Prostate gland (tissue), 2 donors: ENCODE results near the gene CCNB1. TPM values are rescaled to one million over a fixed set of nuclear protein-coding genes. Genes with fewer than 3 reads are reported as not detected.
"Not testable (repeated sequence)": the region's sequence is repeated elsewhere in the genome, so short reads cannot be mapped to it uniquely, and the experiment has no call there.

Experiments used
- DNase-seq: peaks from one replicate; pipeline ENCODE4 v3.0.0-alpha.2; 2019; ENCODE audit warnings: low spot score
- H3K27ac ChIP-seq, 2 donors: fragments of 200-600 bp; sonication (generic); 2 replicates each; pipeline ENCODE4 v1.5.1; 2017 to 2019
- H3K27me3 ChIP-seq: fragments of 200-600 bp; sonication (generic); replicated peaks from 2 replicates; pipeline ENCODE4 v1.5.1; 2019; ENCODE audit not compliant: insufficient read depth
- H3K36me3 ChIP-seq, 2 donors: fragments of 200-600 bp; sonication (generic); 1 replicate in 1 of 2; 2 replicates in 1 of 2; pipeline versions ENCODE4 v1.5.1 to v1.8.1; 2017 to 2019
- H3K4me1 ChIP-seq: fragments of 200-600 bp; sonication (generic); replicated peaks from 2 replicates; pipeline ENCODE4 v1.5.1; 2019
- H3K4me3 ChIP-seq, 2 donors: fragments of 200-600 bp; sonication (generic); 2 replicates each; pipeline ENCODE4 v1.5.1; 2017 to 2019
- H3K9me3 ChIP-seq: fragments of 200-600 bp; sonication (generic); 2 replicates; pipeline ENCODE4 v1.5.1; 2017
- POLR2A ChIP-seq: fragments of 450-650 bp; IDR thresholded peaks from one replicate; pipeline ENCODE4 v1.6.1; 2016; ENCODE audit warnings: antibody characterized with exemption, mild to moderate bottlenecking
- POLR2AphosphoS5 ChIP-seq: sonication (generic); formaldehyde crosslinking; IDR thresholded peaks from one replicate; pipeline ENCODE4 v1.6.1; 2017; ENCODE audit warnings: antibody characterized with exemption
- WGBS: methylation state at CpG from one replicate; pipeline ENCODE4 v1.1.5; 2018; 5-methylcytosine and 5-hydroxymethylcytosine counted together
- intact Hi-C: fragments of 100-400 bp; cut with DNase I; formaldehyde crosslinking; loops from one replicate; pipeline ENCODE4 v1.14.2; 2022
- total RNA-seq, 2 donors: library from RNA; depleted of rRNA; stranded (reverse); fragments of >200 nt; gene quantifications; one replicate each; pipeline ENCODE4 v1.1.0, GENCODE V29; 2016
- TF ChIP-seq, protein P1 (sequence below), 4 experiments: fragments of 200-600 bp in 2 of 4; fragments of 450-650 bp in 2 of 4; sonication (generic) in 2 of 4; IDR thresholded peaks; 1 replicate in 3 of 4; 2 replicates in 1 of 4; pipeline ENCODE4 v1.5.1; 2016 to 2019; ENCODE audit warnings: antibody characterized with exemption in 4 of 4, mild to moderate bottlenecking in 2 of 4, moderate library complexity in 2 of 4

The CCNB1 gene
- total RNA-seq, 2 donors from 2014 or later, result 9.7 to 24.3 TPM

DNA sequence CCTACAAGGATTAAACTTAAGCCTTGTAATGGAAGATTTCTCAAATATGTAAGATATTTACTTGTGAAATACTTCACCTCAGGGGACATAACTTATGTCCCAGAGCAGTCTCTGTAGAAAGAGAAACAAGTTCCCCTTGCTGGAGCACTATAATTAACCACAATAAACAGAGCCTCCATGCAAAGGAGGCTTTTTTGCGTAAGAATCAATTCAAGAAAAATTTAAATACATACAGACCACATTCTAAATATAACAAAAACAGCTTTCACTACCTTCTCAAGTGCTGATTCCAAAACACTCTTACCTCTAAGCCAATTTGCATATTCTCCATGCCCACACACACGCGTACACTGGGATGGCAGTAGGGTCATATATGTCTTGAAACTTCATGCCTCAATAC, 30.7 kb upstream of the CCNB1 start:
- TF ChIP-seq, protein P1, sequence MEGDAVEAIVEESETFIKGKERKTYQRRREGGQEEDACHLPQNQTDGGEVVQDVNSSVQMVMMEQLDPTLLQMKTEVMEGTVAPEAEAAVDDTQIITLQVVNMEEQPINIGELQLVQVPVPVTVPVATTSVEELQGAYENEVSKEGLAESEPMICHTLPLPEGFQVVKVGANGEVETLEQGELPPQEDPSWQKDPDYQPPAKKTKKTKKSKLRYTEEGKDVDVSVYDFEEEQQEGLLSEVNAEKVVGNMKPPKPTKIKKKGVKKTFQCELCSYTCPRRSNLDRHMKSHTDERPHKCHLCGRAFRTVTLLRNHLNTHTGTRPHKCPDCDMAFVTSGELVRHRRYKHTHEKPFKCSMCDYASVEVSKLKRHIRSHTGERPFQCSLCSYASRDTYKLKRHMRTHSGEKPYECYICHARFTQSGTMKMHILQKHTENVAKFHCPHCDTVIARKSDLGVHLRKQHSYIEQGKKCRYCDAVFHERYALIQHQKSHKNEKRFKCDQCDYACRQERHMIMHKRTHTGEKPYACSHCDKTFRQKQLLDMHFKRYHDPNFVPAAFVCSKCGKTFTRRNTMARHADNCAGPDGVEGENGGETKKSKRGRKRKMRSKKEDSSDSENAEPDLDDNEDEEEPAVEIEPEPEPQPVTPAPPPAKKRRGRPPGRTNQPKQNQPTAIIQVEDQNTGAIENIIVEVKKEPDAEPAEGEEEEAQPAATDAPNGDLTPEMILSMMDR (IDR thresholded peaks at IDR 0.05), result no peak
- TF ChIP-seq POLR2A, result no peak
- TF ChIP-seq POLR2AphosphoS5, result no peak
- whole genome bisulfite sequencing, result 82% methylated on average over 3 of the region's 3 CpGs
- no peak for DNase-seq
- Histone ChIP-seq H3K4me3 (no peak overlapping the region), H3K4me1 (no peaks in the 10 kb centered on the region), H3K27me3 (no peaks in the 10 kb centered on the region), H3K36me3 (no peaks in the 10 kb centered on the region), H3K27ac (no peak overlapping the region), H3K9me3 (no peaks in the 10 kb centered on the region)
- intact Hi-C loops, result no loop called here

DNA sequence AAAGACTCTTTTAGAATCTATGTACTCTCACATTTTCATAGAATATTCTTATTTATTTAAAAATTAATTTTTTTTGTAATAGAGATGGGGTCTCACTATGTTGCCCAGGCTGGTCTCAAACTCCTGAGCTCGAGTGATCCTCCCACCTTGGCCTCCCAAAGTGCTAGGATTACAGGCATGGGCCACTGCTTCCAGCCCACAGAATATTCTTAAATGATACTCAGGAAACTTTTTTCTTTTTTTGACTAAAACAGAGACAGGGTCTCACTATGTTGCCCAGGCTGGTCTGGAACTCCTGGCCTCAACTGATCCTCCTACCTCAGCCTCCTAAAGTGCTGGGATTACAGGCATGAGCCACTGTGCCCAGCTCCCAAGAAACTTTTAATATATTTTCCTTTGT, 29.7 kb upstream of the CCNB1 start:
- WGBS, result 97% methylated on average over 1 of the region's 1 CpG
- H3K4me1 ChIP-seq, intact Hi-C loops, DNase-seq, H3K36me3 ChIP-seq, H3K9me3 ChIP-seq, H3K4me3 ChIP-seq, H3K27ac ChIP-seq, H3K27me3 ChIP-seq: not testable (repeated sequence)

DNA sequence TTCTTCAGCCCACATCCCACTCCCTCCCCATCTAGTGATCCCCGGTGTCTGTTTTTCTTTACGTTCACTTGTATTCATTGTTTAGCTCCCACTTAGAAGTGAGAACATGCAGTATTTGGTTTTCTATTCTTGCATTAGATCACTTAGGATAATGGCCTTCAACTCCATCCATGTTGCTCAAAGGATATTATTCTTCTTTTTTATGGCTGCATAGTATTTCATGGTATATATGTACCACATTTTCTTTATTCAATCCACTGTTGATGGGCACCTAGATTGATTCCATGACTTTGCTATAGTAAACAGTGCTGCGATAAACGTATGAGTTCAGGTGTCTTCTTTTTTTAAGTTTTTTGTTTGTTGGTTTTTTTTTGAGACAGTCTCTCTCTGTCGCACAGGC, 29.1 kb upstream of the CCNB1 start:
- Histone ChIP-seq H3K9me3 (no peaks in the 10 kb centered on the region), H3K4me3 (no peak overlapping the region), H3K36me3 (no peaks in the 10 kb centered on the region), H3K4me1 (no peaks in the 10 kb centered on the region), H3K27me3 (no peaks in the 10 kb centered on the region), H3K27ac (no peak overlapping the region)
- no peak for DNase-seq
- intact Hi-C loops, result no loop called here
- WGBS, result 96% methylated on average over 5 of the region's 5 CpGs
- no peak for TF ChIP-seq POLR2A
- TF ChIP-seq, protein P1 (IDR thresholded peaks at IDR 0.05), result no peak

DNA sequence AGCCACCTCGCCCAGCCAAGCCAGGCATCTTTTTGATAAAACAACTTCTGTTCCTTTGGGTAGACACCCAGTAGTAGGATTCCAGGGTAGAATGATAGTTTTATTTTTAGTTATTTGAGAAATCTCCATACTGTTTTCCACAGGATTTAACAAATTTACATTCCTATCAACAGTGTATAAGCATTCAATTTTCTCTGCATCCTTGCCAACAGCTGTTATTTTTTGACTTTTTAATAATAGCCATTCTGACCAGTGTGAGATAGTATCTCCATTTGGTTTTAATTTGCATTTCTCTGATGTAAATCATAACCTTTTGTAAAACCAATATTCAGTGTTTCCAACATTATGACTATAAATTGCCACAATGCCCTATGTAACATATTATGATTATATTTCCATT, 28.2 kb upstream of the CCNB1 start:
- Histone ChIP-seq H3K9me3 (no peaks in the 10 kb centered on the region), H3K27me3 (no peaks in the 10 kb centered on the region), H3K4me1 (no peaks in the 10 kb centered on the region), H3K4me3 (no peak overlapping the region), H3K36me3 (no peaks in the 10 kb centered on the region), H3K27ac (no peak overlapping the region)
- TF ChIP-seq POLR2A (no peak), POLR2AphosphoS5 (no peak)
- TF ChIP-seq, protein P1 (IDR thresholded peaks at IDR 0.05), result no peak
- intact Hi-C loops, result no loop called here
- DNase-seq, result no peak
- 82% methylated on average over 1 of the region's 1 CpG for WGBS

DNA sequence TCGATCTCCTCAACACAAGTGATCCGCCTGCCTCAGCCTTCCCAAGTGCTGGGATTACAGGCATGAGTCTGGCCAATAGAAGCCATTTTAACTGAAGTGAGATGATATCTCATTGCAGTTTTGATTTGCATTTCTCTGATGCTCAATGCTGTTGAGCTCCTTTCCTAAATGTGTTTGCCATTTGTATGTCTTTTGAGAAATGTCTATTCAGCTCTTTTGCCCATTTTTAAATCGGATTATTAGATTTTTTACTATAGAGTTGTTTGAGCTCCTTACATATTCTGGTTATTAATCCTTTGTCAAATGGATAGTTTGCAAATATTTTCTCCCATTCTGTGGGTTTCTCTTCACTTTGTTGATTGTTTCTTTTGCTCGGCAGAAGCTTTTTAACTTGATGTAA, 26.7 kb upstream of the CCNB1 start:
- H3K27ac ChIP-seq, H3K4me1 ChIP-seq, H3K4me3 ChIP-seq, DNase-seq, H3K9me3 ChIP-seq, H3K36me3 ChIP-seq, H3K27me3 ChIP-seq, intact Hi-C loops: not testable (repeated sequence)
- 96% methylated on average over 4 of the region's 4 CpGs for WGBS

DNA sequence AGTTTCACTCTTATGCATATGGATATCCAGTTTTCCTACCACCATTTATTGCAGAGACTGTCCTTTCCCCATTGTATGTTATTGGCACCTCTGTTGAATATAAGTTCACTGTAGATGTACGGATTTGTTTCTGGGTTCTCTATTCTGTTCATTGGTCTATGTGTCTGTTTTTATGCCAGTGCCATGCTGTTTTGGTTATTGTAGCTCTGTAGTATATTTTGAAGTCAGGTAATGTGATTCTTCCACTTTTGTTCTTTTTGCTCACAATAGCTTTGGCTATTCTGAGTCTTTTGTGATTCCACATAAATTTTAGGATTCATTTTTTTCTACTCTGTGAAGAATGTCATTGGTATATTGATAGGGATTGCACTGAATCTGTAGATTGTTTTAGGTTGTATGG, 26.1 kb upstream of the CCNB1 start:
- no peak for DNase-seq
- Histone ChIP-seq H3K9me3 (no peaks in the 10 kb centered on the region), H3K27me3 (no peaks in the 10 kb centered on the region), H3K4me1 (no peaks in the 10 kb centered on the region), H3K27ac (no peak overlapping the region), H3K36me3 (no peaks in the 10 kb centered on the region), H3K4me3 (no peak overlapping the region)
- 90% methylated on average over 1 of the region's 1 CpG for WGBS
- intact Hi-C loops, result no loop called here
- TF ChIP-seq, protein P1 (IDR thresholded peaks at IDR 0.05), result no peak
- TF ChIP-seq POLR2AphosphoS5 (no peak), POLR2A (no peak)

DNA sequence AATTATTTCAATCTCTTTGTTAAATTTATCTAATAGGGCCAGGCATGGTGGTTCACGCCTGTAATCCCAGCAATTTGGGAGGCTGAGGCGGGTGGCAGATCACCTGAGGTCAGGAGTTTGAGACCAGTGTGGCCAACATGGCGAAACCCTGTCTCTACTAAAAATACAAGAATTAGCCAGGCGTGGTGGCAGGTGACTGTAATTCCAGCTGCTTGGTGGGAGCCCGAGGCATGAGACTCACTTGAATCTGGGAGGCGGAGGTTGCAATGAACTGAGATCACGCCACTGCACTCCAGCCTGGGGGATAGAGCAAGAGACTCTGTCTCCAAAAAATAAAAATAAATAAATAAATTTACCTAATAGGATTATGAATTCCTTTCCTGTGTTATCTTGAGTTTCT, 18.4 kb upstream of the CCNB1 start:
- H3K9me3 ChIP-seq, H3K36me3 ChIP-seq, H3K27ac ChIP-seq, H3K27me3 ChIP-seq, intact Hi-C loops, DNase-seq, H3K4me1 ChIP-seq, H3K4me3 ChIP-seq: not testable (repeated sequence)
- WGBS, result 97% methylated on average over 7 of the region's 7 CpGs
